Activated naive CD4-positive, alpha-beta T cell treated with anti-CD3 and anti-CD28 coated beads, Interleukin-2, amount 50 U/mL, for 16 hours (primary cell): ENCODE measurements around the gene LPIN1.
"Not testable (repeated sequence)": the region's sequence is repeated elsewhere in the genome, so short reads cannot be mapped to it uniquely, and the experiment has no call there.

ENCODE experiments used
- DNase-seq: peaks from one replicate; pipeline ENCODE4 v3.0.0-alpha.2; 2020

The LPIN1 gene

GRCh38 chr2:11715987-11716652, 30.3 kb upstream of the LPIN1 start:
- no peak for DNase-seq

GRCh38 chr2:11716689-11717321, 29.6 kb upstream of the LPIN1 start:
- no peak for DNase-seq

- DNase-seq, result no peak
Measured at GRCh38 chr2:11717623-11718022, 28.8 kb upstream of the LPIN1 start.

GRCh38 chr2:11718606-11719005, 27.8 kb upstream of the LPIN1 start:
- DNase-seq, result no peak

- no peak for DNase-seq
Measured at GRCh38 chr2:11719230-11719977, 27.0 kb upstream of the LPIN1 start.

GRCh38 chr2:11720752-11721151, 25.7 kb upstream of the LPIN1 start:
- no peak for DNase-seq

- DNase-seq, result no peak
Measured at GRCh38 chr2:11722292-11723060, 24.0 kb upstream of the LPIN1 start.

GRCh38 chr2:11723061-11723371, 23.4 kb upstream of the LPIN1 start:
- DNase-seq, result no peak

GRCh38 chr2:11724151-11724550, 22.3 kb upstream of the LPIN1 start:
- DNase-seq, result no peak

GRCh38 chr2:11726384-11726783, 20.0 kb upstream of the LPIN1 start:
- DNase-seq, result no peak

GRCh38 chr2:11729362-11730212, 16.8 kb upstream of the LPIN1 start:
- DNase-seq, result no peak

- not testable (repeated sequence) for DNase-seq
Measured at GRCh38 chr2:11731214-11731984, 15.0 kb upstream of the LPIN1 start.

- no peak for DNase-seq
Measured at GRCh38 chr2:11732587-11732986, 13.8 kb upstream of the LPIN1 start.

GRCh38 chr2:11737852-11738251, 8.6 kb upstream of the LPIN1 start:
- not testable (repeated sequence) for DNase-seq

GRCh38 chr2:11738589-11739436, 7.6 kb upstream of the LPIN1 start:
- no peak for DNase-seq

GRCh38 chr2:11740723-11741122, 5.7 kb upstream of the LPIN1 start:
- DNase-seq, result no peak

GRCh38 chr2:11742317-11742701, 4.1 kb upstream of the LPIN1 start:
- DNase-seq, result no peak

GRCh38 chr2:11742702-11743357, 3.6 kb upstream of the LPIN1 start:
- DNase-seq, result no peak

GRCh38 chr2:11743366-11743765, 3.1 kb upstream of the LPIN1 start:
- DNase-seq, result no peak

GRCh38 chr2:11743846-11744553, 2.4 kb upstream of the LPIN1 start:
- DNase-seq, result peak; percentile 75
